HG02885 (cell line): Measurements from ENCODE around the gene GOLGA6A.
"Not testable (repeated sequence)": the region's sequence is repeated elsewhere in the genome, so short reads cannot be mapped to it uniquely, and the experiment has no call there.

ENCODE experiments used
- ATAC-seq: cut with Tn5 transposase; IDR thresholded peaks from one replicate; pipeline ENCODE4 v1.9.1; 2021; ENCODE audit warnings: mild to moderate bottlenecking; ENCODE audit not compliant: unreplicated experiment, poor library complexity

GOLGA6A gene

DNA sequence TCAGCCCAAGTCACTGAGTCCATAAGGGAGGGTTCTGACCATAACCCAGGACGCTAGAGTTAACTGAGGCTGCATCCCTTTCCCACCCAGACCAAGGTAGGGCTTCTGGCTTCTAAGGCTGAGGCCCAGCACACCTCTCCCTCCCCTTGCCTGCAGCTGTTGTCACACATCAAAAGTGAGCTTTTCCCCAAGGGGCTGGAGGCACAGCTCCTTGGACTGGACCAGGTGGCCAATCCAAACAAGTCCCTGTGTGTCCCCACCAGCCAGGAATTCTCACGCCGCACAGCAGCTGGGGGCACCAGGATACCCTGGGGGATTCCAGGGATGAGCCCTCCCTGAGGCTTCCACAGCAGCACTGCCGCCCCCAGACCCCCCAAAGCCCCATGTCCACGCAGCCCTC, 25.8 kb upstream of the GOLGA6A start:
- no peak for ATAC-seq

DNA sequence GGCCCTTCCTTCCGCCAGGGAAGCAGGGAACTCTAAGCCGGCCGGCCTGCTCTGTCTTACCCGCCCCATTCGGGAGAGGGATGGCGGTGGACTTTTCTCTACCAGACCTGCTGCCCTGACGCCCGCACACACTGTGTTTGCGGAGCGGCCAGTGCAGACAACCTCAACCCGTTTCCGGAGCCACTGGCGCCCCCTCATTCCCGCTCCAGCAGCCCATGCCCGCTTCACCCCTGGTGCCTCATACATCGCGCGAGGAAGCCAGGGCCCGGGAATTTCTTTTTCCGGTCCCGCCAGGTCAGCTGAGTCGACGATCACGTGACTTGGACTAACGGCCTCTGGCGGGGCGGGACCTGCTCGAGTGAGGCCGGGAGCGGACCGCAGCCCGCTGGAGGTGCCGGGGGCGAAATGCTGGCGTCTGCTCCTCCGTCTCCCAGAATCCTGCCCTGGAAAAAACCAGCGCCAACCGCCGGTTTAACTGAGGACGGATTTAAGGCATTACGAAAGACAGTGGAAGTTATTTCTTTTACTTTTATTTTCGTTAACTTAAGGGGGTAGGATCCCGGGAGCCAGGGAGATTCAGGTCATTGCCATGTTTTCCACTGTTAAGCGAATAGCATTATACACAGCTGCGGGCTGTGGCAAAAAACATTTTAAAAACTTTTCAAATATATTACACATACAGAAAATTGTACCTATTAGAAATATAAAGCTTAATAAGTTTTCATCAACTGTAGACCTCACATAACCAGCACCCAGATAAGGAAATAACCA, 17.8 kb upstream of the GOLGA6A start:
- ATAC-seq = peak; percentile 75

DNA sequence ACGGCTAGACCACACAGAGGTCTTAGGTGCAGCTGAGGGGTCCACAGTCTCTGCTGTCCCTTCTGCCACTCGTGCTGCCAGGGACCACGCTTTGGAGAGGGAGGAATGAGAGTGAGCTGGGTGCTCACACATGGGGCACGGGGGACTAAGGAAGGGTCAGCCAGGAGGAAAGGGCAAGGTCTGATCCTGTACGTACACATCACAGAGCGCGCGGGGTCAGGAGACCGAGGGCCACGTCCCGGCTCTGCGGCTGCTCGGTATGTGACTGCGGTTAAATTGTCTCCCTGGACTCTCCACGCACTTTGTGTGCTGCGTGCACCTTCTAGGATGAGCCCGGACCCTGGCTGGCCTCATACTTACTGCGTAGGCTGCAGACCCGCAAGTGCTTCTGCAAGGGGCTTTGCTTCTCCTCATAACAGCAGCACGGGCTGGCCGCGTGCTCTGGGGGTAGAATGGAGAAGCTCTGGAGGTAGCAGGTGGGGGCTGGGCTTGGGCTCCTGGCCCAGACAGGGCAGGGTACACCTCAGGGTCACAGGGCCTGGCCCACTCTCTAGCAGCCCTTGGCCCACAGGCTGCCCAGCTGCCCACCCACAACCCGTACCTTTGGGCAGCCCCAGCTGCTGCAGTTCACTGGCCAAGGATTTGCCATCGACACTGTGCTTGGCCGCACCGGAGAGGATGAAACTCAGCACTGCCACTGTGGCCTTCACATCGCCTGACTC, 14.6 kb upstream of the GOLGA6A start:
- ATAC-seq = not testable (repeated sequence)

DNA sequence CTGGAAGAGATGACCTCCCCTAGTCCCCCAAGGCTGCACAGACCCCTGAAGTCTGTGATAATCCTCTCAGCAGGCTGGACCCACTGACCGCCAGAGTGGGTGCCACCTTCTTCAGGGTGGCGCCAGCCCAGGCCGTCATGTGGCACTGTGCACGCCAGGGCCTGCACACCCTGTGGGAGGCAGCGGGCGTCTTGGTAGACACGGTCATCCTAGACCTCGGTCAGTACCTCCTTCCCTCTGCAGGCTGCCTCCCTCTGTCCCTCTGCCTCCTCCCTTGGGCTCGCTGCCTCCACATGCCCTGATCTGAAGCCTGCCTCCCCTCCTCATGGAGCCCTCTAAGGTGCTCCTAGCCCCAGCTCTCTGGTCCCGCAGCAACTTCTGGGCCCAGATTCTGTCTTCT, 13.3 kb upstream of the GOLGA6A start:
- not testable (repeated sequence) for ATAC-seq

DNA sequence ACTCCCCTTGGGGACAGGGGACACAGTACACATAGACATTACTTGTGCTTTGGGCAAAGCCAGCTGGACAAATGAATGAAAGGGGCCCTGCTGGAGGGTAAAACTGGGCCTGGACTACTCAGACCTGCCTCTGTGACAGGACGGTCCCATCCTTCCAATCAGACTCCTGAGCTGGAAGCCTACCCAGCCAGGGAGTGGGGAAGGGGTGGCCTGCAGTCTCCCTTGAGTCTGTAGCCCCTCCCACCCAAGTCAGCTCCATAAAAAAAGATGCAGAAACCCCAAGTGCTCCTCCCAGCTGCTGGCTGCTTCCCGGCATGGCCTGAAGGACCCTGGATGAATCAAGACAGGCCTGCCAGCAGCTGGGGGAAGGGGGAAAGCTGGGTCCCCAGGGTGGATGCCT, 12.2 kb upstream of the GOLGA6A start:
- ATAC-seq = not testable (repeated sequence)

DNA sequence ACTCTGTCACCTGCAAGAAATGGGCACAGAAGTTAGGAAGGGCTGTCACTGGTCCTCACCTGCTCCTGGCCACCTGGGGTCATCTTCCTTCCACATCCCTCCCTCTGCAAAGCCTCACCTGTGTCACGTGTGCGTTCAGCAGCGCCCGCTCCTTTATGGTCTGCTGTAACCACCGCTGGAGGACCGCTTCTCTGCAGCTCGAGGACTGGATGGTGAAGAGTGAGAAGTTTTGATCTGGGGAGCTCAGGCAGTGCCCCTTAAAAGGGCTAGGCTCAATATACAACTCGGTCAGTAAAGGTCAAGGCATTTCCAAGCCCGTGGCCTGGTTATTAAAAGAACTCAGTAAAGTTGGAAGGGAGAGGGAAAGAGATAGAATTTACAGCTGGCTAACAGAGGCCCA, 6.6 kb downstream of the GOLGA6A start:
- not testable (repeated sequence) for ATAC-seq

DNA sequence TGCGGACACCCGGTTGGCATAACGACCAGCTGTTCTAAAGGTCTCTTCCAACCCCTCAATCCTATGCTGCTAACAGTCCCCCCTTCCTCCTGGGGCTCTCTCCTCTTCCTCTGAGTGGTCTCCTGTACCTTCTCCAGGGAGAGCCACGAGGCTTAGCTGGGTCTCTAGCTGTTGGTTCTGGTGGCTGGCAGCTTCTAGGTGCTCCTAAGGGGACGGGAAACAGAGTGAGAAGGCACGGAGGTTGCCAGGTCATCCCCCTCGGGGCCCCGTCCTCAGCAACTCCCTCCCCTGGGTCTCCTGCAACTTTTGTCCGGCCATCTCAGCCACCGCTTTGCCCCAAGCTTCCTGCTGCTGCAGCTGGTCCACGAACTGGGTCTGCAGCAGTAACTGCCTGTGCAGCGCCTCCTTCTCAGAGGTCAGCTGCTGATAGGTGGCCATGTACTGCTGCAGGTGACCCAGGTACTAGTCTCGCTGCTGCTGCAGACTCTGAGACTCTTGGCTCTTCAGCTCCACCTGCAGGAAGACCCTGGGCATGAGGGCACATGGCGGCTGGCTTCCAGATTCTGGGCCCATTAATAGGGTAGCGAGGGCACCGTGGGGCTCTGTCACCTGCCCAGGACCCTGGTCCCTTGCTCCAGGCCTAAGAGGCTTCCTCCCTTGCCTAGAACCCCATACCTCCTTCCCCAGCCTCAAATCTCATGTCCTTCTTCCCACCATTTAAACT, 9.6 kb downstream of the GOLGA6A start:
- ATAC-seq = not testable (repeated sequence)

DNA sequence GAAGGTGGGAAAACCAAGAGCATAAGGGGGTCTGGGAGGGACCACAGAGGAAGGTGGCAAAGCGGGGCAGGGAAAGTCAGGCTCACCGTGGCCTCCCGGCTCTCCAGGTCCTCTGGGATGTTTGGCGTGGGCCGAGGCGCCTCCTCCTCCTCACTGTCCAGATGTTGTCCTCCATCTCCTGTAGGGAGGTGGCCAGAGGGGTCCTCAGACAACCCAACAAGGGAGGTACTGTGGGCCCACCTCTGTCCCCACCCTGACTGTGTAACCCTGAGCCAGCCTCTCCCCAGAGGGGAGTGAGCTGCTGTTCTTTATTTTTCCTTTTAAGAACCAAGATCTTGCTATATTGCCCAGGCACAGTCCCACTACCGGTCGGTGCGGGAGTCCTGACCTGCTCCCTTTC, 10.2 kb downstream of the GOLGA6A start:
- not testable (repeated sequence) for ATAC-seq

DNA sequence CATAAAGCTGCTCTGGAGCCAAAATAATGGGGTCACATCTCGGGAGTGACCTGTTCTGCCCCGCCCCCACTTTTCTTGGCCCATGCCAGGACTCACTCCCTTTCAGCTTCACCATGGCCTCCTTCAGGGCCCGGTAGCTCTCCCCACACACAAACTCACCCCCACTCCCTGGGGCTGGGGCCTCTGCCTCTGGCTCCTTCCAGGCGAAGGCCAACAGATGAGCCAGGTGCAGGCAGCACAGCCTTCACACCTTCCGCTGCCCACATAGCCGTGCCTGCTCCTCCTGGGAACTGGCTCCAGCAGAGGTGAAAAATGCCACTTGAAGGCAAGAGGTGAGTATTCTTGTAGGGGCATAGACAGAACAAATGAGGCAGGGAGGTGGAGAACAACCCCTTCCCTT, 10.7 kb downstream of the GOLGA6A start:
- not testable (repeated sequence) for ATAC-seq

DNA sequence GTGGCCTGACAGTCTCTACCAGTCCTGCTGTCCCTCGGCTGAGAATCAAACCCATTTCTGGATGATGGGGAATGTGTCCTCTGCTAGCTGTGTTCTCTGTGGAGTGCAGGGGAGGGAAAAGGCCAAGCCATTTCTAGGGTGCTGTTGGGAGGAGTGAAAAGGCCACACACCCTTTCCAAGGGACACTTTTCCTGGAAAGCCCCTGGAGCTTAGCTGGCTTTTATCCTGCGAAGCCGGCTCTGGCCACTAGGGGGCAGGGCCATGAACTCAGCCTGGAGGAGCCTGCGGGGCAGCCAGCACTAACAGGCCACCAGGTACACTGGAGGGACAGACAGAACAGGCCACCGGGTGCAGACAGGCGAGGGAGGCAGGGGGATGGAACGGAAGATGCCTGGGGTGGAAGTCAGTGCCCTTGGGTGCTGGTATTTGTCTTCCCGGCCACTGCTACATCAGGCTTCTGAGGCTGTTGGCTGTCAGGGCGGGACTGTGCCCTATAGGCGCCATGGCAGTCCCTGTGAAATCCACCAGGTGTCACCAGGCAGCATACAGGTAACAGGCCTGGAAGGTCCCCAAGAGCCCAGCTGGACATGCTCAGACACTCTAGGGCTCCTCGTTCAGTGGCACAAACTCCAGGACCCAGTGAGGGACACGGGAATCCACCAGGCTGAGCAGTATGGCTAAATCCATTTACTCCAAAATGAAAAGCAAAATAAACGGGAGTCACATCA, 16.5 kb downstream of the GOLGA6A start:
- ATAC-seq = not testable (repeated sequence)

DNA sequence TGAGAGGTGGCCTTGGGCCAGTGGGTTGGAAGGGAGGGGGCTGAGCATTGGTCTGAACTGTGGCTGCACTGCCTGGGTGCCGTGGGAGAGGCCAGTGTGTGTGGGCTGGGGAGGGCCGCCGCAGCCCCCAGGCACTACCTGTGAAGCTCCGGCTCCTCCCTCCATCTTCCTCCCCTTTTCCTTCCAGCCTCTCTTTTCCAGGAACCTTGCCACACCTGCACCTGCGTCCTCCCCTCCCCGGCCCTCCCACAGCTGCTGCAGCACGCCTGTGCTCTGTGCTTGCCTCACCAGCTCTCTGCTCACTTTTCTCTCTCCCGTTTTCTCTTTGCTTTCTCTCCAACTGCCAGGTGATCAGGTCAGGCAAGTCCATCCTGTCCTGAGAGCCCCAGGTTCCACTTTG, 17.5 kb downstream of the GOLGA6A start:
- not testable (repeated sequence) for ATAC-seq

DNA sequence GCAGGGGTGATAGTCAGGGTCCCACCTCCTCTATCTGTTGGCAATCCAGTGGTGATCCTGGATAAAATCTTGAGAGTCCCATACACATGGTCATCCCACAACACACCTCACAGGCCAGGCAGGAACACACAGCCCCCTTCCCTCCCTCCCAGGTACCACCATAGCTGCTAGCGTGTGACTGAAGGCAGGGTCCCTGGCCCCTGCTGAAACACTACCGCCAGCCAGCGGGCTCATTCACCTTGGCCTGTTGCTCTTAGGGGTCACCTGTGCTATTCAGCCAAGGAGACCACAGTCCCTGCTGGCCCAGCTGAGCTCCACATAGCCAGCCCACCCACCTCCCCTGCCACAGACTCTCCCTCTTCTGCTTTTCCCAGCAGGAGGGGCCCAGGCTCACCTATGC, 18.2 kb downstream of the GOLGA6A start:
- not testable (repeated sequence) for ATAC-seq

DNA sequence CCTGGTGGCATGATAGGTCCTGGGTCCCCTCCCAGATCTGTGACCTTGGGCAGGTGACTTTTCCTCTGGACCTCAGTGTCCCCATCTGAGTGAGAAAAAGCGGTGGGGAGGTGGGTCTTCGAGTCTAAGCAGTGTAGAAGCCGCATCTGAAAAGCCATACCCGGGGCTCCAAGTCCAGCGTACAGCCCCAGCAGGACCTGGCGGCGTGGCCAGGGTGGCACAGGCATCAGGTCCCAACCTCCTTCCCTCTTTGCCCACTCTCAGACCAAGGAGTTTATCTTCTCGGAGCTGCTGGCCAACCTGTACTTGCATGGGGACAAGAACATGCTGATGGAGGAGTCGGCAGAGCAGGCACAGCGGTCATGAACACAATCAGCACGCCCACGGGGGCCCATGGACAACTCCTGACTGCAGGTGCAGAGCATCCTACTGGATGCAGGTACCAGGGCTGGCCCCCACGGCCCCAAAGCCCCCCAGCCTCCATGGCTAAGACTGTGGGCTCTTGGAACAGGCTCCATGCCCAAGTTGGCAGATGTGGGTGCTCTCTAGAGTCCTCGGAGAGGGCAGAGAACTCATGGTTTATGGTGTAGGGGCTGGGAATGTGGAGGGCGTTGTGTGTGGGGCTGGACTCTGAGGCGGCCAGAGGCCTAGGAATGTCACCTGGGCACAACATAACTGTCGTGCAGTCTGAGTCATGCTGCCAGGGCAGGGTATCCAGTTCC, 18.8 kb downstream of the GOLGA6A start:
- ATAC-seq = not testable (repeated sequence)

DNA sequence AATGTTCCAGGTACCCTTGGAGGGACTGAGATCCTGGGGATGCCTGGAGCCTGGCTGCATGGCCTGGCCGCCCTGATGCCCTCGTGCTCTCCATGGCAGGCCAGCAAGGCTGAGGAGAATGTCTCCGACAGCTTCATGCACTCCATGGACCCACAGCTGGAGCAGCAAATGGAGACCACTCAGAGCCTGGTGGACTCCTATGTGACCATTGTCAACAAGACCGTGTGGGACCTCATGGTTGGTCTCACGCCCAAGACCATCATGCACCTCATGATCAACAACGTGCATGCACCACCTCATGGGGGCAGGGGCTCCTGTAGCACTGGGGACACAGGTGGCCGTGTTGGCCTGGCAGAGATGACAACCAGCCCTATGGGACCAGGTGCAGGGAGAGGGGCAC, 19.7 kb downstream of the GOLGA6A start:
- no peak for ATAC-seq

DNA sequence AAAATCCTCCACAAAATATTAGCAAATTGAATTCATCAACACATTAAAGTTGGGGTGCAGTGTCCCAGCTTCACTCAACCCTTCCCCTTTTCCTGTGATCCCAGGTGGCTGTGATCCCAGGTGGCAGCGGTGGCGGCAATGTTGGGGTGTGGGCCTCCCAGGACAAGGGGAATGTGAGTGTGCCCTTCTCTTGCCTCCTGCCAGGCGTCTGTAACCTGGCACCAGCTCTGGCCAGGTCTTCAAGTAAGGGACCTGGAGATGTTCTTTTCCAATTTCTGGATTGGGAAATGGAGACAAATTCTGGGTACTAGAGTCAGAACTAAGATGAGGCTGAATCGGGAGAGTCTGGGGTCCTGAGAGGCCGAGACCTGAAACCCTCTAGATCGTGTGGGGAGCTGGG, 20.1 kb downstream of the GOLGA6A start:
- no peak for ATAC-seq

DNA sequence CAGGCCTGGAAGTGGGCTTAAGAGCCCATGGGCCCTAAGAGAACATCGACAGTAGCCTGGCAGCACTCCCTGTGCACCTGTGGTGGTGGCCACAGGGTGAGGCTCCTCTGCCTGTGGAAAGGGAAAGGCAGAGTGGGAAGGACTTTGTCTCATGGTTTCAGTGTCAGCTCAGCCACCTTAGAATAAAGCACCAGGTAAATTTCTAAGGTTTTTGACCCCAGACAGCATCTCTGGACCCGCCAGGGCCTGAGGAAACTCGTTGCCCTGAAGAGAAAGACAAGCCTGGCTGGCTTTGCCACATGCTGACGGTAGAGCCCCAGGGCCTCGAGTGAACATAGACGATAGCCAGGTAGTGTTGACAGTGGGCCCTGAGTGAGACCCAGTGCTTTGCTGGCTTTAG, 22.1 kb downstream of the GOLGA6A start:
- no peak for ATAC-seq

DNA sequence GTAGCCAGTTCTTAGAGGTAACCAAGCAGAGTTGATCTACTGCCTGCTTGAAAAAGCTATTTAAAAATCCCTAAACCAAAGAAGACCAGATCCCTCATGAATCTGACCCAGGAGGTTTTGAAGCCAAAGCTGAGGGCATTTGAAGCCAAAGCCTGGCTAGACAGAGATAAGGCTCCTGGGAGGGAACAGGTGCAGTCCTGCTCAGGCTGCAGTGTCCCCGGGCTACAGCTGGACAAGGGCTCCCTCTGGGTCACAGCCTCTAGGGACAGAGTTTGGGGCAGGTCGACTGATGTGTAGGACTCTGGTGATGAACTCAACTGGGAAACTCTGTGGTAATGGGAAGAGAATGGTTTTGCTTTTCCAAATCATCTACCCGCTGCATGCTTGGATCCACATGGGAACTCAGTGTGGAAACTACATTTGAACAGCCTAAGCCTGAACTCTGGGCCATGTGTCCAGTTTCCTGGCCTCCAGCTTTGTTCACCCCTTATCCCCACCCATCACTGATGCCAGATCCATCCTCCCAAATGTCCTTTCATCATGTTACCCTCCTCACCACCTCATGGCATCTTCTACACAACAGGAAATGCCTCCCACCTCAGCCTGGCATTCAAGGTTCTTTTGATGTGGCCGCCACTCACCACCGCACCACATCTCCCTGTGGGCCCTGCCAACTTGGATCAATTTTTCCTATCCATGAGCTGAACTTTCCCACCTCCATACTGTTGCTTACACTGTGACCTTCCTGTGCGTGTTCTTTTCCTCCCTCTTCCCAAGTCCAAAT, 23.1 kb downstream of the GOLGA6A start:
- ATAC-seq = not testable (repeated sequence)

DNA sequence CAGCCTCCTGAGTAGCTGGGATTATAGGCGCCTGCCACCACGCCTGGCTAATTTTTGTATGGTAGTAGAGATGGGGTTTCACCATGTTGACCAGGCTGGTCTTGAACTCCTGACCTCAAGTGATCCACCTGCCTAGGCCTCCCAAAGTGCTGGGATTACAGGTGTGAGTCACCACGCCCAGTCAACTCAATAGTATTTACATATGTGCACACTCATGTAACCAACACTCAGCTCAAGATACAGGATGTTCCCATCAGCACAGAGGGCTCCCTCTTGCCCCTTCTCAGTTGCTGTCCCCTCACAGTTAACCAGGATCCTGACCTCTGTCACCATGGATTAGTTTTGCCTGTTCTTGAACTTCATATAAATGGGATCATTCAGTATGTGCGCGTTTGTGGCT, 26.0 kb downstream of the GOLGA6A start:
- not testable (repeated sequence) for ATAC-seq

DNA sequence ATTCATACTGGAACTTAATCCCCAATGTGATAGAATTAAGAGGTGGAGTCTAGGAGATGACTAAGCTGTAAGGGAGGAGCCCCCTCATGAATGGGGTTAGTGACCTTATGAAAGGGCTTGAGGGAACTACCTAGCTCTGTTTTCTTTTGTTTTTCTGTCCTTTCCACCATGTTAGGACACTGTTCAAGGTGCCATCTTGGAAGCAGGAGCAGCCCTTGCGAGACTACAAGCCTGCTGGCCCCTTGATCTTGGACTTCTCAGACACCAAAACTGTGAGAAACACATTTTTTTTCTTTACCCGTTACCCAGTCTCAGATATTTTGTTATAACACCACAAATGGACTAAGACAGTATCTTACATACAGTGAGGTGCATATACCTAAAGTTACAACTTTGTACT, 26.5 kb downstream of the GOLGA6A start:
- ATAC-seq = no peak
